Stimulated activated CD8-positive, alpha-beta memory T cell treated with anti-CD3 and anti-CD28 coated beads, Interleukin-15, amount 100 ng/mL, for 24 hours (primary cell): ENCODE data around the gene ST3GAL6.

Source experiments
- DNase-seq: peaks from one replicate; pipeline ENCODE4 v3.0.0-alpha.2; 2020; ENCODE audit warnings: low read depth

The ST3GAL6 gene

DNA sequence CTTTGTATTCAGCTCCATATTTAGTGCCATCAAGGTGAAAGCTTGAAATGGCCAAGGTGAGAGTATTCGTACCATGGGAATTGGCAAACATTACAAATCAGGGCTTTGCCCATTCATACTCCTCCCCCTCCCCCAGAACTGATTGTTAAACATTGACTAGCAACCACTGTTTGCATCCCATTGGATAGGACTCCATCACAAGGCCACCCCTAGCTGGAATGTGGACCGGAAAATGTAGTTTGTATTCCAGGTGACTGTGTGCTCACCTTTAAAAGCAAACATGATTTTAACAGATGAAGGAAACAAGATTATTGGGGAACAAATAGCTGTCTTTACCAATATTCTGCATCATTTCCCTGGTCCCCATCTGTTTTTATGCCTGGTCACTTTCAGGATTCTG lies 14.1 kb downstream of the ST3GAL6 start:
- no peak for DNase-seq

DNA sequence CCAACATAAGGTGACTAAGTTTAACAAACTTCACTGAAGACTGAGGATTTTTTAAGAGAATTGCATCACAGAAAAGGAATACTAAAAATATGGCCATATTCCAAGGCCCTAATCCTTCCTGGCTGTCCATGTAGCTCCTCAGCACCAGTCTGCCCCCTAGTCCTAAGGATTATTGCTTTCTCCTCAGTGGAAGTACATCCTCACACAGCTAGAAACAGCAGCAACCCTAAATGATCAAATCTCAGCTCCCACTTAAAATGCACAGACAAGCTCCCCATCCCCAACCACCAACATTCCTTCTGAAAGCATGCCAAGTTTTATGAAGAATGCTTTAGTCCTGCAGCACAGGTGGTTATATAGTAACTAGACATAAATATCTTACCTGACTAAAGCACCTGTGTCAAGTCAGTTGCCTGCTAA lies 14.7 kb downstream of the ST3GAL6 start:
- no peak for DNase-seq

DNA sequence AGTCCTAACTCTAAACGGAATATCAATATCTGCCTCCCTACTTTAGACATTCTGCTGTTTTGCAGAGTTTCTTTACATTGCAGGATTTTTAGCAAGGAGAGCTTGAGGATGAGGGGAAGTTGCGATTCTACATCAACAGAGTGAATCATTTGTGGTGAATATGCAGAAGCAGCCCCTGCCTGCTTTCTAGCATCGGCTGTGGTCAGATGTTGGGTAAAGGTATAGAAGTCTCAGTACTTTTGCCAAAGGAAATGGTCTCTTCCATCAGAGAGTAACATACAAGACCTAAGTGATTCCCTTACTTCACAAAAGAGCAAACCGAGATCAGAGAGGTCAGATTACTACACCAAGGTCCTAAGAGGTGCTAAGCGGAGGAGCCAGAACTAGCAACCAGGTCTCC lies 15.2 kb downstream of the ST3GAL6 start:
- no peak for DNase-seq

DNA sequence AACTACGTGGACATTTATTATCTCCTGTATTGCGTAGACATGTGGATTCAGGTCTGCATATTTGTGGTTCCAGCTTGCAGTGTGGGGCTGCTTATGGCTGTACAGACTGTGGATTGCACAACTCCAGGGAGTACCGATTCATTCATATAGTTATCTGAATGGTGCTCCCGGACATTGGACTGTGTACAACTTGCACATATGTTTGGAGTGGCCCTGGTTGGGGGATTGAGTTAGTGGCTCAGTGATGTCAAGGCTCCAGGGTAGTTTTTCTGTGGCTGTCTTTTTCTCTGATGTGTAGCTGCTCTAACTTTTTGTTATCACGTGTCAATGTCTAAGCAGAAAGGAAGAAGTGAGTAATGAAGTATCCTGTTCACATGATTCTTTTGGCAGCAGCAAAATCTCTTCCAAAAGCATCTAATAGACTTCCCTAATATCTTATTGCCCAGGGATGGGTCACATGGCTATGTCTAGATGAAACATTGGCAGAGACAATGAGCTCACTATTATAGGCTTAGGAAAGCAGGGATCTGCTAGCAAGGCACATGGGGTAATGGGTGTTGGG lies 15.8 kb downstream of the ST3GAL6 start:
- no peak for DNase-seq

DNA sequence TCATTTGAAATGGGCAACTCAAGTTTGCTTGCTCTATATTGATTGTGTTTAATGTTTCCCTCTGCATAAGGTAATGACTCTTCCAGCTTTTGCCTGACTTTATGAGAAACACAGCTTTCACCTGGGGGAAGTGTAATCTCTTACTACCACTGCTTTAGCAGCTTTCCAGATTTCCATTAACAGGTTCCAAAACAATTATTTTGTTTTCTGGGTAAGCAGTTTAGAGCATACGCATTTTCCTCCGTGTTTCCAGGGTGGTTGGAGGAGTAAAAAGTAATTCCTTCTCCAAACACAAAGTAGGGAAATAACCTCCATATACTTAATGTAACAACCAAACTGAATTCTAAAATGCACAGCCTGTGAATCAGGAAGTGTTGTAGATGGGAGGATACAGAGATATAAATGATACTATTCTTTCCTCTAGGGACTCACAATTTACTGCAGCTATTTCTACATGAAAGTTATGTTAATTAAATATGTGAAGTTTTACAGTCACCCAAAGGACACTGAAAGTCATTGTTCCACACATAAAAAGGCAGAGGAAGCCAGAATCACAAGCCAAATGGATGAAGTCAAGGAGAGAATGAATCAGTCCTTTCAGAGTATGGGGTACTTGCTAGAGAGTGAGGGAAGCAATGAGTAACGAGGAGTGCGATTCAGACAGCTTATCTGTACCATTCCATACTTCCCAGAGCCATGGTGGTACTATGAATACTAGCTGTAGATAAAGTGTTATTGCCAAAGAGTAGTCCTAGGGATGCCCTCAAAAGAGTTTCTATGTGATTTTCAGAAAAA lies 16.6 kb downstream of the ST3GAL6 start:
- DNase-seq, result no peak

DNA sequence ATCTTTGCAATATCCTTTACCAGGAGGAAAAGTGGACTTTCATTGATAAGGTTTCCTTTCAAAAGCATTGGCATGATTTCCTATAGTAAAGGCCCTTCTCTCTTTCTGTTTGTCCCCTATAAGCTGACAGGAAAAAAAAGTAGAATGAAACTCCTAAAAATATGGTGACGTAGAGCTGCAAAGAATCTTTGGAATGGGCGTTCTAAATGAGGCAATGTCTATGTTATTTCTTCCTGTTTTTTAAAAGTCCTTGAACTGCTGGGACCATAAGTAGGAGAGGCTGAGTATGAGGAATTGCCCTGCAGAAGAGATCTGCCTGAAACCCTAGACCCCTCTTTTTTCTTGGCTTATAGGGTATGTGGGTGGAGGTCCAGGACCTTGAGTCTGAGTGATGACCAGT lies 17.2 kb downstream of the ST3GAL6 start:
- DNase-seq, result no peak

DNA sequence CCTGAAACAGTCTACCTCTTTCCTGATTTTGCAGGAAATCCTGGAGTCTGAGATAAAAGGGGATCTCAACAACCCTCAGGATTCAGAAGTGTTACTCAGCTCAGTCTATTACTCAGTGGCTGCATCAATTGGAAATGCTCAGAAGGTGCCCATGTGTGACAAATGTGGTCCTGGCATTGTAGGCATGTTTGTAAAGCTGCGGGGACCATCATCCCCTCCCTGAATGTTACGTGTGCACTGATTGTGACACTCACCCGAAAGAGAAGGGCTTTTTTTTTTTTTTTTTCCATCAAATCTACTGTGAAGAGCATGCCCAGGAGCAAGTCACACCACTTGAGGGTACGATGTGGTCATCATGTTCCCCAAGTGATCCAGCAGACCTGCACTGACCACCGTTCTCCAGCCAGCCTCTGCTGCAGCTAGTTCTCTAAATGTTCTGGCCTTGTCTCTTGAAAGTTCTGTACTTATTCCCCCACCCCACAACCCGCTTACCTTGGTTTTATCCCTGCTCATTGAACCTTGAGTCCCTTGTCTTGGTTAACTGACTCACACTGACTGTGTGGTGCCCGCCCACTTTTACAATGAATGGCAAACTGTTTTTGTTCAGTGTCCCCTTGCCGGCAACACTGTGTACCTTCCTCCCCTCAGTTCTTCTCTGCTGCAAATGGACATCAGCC lies 19.8 kb downstream of the ST3GAL6 start:
- DNase-seq, result no peak

DNA sequence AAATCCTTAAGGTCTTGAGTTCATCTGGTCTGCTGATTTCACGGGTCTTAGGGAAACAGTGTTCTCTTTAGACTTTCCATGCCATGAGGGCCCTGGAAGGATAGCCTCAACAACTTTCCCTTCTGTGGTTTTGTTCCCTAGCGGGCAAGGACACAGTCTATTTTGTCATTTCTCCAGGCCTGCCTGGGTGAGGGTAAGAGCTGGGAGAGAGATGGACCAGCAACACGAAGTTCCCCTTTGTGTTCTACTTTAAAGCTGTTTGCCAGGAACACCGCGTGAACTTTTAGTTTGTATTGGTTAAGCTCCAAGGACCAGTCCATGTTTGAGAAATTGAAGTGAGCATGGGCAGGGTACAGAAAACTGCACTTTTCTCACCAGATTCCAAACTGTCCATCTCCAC lies 20.9 kb downstream of the ST3GAL6 start:
- DNase-seq, result no peak

DNA sequence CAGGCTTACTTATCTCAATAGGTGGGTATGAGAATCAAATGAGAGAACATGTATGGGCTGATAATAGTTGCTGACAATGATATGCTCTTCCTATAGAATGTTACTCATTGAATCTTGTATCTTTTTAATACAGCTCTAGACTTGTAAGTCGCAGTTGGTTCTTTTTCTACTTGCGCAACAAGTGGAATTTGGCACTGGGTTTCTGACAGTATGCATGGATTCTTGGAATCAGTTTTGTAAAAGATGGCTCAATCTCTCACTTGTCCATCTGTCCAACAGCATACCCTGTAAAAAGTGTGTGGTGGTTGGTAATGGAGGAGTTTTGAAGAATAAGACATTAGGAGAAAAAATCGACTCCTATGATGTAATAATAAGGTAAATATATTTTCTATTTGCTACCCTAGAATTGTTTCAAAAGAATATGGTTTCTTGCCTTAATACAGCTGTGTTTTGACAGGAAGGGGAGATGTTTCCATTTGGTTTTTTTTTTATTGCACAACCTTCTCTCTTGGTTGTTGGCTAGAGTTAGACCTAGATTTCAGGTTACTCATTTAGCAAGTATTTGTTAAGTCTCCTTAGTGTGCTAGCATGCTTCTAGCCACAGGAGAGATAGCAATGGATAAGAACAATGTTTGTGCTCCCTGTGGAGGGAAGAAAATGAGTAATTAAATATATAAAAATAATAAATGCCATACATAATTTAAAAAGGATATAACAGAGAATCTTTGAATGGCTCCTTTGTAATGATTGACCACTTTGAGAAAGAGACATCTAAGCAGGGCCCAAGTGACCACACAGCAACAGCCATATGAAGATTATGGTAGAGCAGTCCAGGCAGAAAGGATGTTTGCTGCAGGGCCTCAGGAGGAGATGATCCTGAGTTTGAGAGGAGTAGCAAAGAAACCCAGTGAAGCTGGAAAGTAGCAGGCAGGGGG lies 21.8 kb downstream of the ST3GAL6 start:
- DNase-seq, result no peak

DNA sequence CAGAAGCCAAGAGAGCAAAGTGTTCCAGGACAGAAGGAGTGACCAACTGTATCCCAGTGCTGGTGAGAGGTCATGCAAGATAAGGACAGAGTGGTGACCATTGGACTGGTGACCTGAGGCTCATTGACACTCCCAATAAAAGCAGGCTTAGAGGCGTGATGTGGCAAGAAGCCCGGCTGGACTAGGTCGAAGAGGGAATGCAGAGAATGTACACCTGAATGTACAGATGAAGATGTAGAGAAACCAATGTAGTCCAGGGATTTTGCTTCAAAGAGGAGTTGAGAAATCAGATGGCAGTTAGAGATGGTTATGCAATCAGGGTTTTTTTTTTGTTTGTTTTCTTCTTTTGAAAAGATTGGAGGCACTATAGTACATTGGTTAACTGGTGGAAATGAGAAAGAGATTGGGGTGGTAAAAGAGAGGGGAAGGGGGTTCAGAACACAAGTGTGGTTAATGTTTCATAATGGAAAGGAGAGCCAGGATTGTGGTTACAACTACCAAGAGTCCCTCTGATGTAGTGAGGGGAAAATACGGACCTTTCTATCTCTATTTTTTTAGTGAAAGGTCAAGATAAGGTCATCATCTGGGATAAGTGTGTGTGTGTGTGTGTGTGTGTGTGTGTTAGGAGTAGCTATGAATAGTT lies 23.3 kb downstream of the ST3GAL6 start:
- DNase-seq, result no peak

DNA sequence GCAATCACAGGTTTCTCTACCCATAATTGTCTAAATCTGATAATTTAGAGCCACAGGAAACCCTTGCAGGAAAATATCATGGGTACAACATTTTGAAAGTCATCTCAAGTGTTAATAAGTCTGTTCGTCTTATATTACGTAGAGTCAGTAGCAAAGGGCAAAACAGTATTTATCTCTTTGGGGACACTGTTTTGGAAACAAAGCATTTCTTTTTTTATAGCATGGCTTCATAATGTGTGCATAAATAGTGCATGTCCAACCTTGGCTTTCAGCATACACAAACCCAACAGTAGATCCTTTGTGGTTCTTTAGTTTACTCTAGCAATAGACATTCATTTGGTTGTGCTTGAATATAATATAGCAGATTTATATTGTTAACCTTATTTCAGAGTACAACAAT lies 24.0 kb downstream of the ST3GAL6 start:
- no peak for DNase-seq

DNA sequence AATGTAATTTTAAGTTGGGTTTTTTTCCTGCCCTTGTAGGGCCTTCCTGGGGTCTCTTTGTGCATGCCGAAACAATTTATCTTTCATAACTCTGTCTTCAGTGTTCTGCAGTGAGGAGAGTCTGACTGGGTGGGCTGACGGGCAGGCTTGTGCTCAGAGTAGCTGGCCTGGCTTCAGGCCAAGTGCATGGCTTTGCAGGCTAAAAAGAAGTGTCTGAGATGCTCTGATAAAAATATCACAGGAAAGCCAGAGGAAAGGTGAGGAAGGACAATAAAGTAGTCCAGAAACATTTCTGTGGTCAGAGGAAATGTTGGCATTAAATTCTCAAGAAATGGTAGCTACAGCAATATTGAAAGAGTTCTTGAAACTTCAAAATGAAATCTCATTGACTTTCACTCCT lies 25.5 kb downstream of the ST3GAL6 start:
- no peak for DNase-seq

DNA sequence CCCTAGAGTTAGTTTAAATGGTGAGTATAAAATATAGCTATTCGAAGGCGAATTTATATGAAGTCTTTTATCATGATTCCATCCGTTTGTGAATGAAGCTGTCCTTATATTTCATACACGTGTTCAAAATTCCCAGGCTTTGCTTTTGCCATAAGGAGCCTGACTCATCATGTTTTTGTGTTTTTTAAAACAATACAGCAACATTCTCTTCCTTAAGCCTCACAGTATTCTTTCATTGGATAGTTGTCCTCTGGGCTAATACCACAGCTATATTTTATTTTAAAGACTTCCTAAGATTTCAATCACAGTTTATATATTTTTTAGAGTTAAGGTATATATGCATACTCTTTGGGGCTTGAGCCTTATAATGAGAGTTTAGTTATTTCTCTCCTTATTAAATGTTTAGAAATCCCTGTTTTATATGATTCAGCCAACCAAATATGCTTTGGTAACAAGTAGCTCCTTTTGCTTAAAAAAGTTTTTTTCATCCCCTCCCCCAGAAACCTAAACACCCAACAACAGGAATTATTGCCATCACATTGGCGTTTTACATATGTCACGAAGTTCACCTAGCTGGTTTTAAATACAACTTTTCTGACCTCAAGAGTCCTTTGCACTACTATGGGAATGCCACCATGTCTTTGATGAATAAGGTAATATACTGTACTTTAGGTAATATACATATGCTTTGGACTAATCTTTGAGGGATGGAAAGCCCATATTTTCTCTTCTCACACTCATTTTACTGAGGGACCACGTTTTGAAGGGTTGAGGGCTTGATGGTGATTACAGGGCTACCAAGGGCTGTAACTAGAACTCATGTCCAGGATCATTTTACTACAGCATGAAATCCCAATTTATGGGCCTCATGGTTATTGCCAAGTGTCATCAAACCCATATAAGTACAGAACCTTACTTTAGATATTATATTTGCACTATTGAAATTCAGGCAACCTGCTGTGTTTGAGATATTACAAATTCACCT lies 28.5 kb downstream of the ST3GAL6 start:
- DNase-seq, result no peak

DNA sequence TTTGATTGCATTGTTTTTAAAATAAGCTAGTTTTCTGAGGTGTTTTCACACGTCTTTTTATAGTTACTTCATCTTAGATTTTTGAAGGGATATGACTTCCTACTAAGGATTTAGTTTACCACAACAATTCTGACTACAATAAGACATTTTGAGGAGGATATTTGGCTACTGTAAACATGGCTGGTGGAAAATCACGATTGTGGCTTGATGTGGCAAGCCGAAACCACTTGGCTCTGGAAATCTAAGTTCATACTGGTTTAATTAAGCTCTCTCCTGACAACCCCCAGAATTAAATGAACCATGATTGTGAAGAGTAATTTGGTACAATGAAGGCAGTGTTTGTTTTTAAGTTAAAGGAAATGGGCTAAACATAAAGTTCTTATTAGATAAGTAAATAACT lies 30.8 kb downstream of the ST3GAL6 start:
- no peak for DNase-seq

DNA sequence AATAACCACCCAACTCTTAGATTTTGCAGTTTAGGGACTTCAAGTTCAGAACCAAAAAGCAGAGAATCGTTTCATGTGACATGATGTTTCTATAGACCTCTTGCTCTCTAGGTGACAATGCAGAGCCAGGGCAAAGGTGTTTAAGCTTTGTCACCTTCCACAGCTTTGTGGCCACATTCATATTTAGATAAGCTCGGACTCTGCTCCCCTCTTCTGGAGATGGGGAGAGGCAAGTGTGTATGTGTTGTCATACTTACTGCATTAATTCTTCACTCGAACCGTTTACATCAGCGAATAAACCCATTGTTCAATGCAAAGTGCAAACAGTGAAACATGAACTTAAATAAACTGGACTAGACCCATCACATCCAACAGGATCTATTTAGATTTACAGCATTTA lies 33.2 kb downstream of the ST3GAL6 start:
- no peak for DNase-seq

DNA sequence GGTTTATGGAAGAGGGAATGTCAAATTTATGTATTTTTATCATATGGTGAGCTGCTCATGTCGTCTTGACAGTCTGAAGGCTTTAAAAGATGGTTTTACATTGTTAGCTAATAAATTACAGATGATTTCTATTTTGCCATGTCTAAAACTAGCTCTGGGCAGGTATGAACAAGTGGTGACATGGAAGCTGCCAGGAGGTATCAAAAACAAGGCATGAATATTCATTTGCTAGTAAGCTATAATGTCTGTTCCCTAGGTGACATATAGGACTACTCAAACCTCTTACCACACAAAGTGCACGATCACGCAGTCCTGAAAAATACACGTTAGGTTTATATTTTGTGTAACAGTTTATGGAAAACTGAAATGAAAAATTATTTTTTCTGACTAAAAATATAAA lies 34.8 kb downstream of the ST3GAL6 start:
- DNase-seq, result no peak

DNA sequence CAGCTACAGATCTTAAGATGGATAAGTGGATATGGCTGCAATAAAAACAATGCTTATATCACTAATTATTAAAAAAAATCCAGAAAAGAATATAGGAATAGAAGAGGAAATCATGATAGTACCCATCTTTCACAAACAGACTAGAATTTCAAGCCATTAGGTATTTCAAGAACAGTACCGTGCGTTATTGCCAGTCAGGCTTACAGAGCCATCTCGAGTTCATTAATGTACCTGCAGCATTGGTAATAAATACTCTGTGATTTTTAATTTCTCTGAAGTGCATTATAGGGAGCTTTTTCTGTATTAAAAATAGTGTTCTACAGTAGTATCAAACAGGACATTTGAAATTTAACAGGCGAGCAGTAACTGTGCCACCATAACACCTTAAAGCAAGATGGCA lies 35.7 kb downstream of the ST3GAL6 start:
- no peak for DNase-seq

DNA sequence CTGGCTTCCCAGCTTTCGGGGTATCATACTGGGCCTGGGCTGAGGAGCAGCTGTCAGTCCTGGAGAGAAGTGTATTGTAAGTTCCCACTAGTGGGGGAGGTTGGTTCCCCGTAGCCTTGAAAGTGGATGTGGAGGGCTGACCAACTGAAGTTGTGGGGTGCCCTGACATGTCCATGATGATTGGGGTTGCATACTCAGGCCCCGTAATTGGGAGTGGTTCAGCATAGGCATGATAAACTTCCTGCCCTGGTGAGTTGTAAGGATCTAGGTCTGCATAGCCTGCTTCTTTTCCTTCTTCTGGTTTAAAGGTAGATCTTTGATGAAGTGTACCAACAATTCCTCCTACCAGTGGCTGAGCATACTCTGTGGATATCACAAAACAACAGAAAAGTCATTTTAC lies 36.3 kb downstream of the ST3GAL6 start:
- no peak for DNase-seq

DNA sequence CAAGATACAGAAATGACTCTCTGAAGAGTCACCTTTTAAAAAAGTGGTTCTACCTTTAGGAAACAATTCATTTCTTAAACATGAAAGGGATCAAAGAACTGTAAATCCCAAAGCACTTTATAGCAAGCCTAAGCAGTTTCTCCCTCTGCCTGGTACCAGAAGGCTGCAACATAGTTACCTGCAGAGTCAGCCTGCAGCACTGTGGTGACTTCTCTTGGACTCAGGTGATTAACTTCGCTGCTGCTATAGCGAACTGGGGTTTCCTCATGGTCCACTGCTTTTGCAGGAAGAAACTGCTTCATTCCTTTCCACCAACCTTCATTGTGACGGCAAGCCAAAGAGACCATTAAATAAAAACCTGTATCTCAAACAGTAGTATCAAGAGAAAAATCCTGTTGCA lies 37.3 kb downstream of the ST3GAL6 start:
- DNase-seq, result no peak

DNA sequence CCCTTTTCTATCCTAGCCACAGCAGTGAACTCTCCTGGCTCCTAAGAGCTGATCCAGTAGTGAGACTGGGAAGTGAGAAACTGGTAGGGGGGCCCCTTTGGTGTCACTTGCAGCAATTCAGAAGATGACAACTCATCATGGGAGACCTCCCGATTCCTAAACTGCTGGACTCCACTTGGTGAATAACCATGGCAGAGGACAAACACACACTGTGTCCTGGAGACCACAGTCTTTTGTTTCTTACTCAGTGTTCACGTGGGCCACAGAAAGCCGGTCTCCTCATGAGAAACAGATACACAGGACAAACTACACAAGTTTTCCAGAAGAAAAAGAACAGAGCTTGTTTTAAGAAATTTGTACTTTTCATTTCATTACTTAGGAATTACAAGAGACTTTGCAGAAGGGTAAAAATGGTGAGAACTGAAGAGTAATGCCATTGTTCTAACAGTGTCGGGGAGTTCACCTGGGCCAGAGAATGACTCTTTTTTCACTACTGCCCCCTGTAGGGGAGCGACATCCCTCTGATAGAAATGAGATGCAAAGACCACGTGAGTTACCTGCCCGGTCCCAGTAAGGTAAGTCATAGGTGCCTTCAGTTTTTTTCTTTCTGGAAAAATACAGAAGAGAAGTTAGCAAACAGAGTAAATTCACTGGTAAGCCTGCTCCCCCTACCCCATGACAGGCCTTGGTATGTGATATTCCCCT lies 38.1 kb downstream of the ST3GAL6 start:
- no peak for DNase-seq
